AG09319 (cell line): ENCODE data around the gene SHMT1.
"Not testable (repeated sequence)": the region's sequence is repeated elsewhere in the genome, so short reads cannot be mapped to it uniquely, and the experiment has no call there.

Experiments
- DNase-seq: peaks from one replicate; pipeline ENCODE4 v3.0.0-alpha.2; 2010; ENCODE audit warnings: low read depth; ENCODE audit errors: extremely low read depth
- TF ChIP-seq, protein P1 (sequence below): IDR thresholded peaks from 2 replicates; pipeline ENCODE4 v1.5.1; 2011; ENCODE audit warnings: low read depth, mild to moderate bottlenecking, inconsistent platforms, low read length, moderate library complexity

Gene SHMT1

DNA sequence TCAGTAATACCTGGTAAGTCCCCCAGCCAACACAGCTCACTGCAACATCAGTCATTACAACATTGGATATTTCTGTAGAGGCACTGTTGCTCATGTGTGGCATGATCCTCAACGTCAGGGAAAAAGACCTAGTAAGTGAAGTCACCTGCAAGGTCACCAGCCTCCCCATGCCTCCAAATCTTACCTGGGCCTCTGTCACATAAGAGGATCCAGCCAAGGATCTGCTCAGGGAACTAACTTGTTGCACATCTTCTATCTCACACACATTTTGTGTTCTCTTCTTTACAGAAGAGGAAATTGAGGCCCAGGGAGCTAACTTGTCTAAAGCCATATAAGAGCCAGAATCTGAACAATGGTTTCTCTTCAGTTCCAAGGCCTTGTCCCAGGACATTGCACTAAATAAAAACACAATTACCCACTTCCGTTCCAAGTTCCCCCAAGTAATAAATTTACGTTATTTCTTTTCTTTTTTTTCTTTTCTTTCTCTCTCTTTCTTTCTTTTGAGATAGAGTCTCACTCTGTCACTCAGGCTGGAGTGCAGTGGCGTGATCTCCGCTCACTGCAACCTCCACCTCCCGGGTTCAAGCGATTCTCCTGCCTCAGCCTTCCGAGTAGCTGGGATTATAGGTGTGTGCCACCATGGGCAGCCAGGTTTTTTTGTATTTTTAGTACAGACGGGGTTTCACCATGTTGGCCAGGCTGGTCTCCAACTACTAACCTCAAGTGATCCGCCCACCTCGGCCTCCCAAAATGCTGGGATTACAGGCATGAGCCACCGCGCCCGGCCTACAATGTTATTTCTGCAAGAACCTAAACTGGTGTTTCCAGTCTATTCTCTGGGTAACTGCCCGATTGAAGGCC is 1.3 kb downstream of the SHMT1 start:
- no peak for DNase-seq
- TF ChIP-seq, protein P1, sequence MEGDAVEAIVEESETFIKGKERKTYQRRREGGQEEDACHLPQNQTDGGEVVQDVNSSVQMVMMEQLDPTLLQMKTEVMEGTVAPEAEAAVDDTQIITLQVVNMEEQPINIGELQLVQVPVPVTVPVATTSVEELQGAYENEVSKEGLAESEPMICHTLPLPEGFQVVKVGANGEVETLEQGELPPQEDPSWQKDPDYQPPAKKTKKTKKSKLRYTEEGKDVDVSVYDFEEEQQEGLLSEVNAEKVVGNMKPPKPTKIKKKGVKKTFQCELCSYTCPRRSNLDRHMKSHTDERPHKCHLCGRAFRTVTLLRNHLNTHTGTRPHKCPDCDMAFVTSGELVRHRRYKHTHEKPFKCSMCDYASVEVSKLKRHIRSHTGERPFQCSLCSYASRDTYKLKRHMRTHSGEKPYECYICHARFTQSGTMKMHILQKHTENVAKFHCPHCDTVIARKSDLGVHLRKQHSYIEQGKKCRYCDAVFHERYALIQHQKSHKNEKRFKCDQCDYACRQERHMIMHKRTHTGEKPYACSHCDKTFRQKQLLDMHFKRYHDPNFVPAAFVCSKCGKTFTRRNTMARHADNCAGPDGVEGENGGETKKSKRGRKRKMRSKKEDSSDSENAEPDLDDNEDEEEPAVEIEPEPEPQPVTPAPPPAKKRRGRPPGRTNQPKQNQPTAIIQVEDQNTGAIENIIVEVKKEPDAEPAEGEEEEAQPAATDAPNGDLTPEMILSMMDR, result no peak

DNA sequence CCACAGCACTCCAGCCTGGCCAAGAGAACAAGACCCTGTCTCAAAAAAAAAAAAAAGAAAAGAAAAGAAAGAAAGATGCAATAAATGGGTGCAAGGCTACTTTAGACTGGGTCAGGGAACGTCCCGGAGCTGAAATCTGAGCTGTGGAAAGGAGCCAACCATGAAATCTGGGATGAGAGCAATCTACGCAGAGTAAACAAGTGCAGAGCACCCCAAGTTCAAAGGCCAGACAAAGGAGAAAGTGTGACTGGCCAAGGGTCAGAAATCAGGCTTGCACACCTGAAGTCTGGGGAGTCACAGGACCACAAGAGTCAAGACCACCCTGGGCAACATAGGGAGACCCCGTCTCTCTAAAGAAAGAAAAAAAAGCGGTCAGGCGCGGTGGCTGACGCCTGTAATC is 2.8 kb downstream of the SHMT1 start:
- no peak for DNase-seq

DNA sequence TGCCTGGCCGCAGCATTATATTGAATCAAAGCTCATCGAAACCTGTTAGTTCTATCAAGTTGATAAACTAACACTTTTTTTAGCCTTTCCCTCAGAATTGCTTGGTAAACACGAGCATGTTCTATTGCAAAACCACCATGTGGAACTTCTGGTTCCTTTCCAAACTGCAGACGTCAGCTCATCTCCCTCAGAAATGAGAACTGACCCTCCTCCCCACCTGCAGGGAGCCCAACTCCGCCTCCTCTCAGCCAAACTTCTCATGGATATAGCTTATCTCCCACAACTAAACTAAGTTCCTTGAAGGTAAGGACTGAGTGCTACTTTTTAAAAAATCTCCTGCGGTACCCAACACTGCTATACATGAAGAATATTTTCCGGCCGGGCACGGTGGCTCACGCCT is 6.7 kb downstream of the SHMT1 start:
- DNase-seq, result peak; percentile 10

More for the DNA sequence above, 2.8 kb downstream of the SHMT1 start:
- TF ChIP-seq, protein P1, result no peak

DNA sequence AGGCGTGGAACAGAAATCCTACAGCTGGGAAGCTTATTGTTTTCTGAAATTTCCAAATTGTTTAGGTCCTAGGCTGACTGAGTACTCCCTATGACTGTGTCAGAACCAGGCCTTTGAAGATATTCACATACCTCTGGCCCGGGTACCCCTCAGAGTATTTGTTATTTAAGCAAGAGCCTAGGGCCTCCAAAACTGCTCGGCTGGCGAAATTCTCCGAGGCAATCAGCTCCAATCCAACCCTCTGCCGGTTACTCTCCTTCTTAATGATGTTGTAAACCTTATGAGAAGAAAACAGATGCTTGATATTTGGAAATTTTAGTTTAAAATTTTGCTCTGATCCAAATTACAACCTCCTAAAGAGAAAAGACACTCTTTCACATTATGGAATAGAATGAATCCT is 9.8 kb downstream of the SHMT1 start:
- DNase-seq, result no peak
- TF ChIP-seq, protein P1, result no peak

More for the DNA sequence above, 6.7 kb downstream of the SHMT1 start:
- TF ChIP-seq, protein P1, result no peak

DNA sequence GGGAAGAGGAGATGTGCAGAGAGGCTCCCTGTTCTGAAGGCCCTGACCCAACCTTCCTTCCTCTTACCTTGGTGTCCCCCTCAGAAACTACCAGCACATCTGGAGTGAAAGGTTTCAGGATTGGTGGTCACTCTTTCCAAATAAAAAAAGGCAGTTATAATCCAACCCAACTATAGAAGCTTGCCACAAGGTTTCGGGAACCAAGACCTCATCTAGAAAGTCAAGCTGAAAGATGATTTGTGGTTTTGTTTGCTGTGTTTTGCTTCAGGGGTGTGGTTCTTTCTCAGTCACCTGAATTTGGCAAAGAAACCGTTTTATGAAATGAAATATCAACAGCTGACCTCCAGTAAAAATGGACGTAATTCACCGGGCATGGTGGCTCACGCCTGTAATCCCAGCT is 19.3 kb downstream of the SHMT1 start:
- DNase-seq, result no peak
- TF ChIP-seq, protein P1, result no peak

DNA sequence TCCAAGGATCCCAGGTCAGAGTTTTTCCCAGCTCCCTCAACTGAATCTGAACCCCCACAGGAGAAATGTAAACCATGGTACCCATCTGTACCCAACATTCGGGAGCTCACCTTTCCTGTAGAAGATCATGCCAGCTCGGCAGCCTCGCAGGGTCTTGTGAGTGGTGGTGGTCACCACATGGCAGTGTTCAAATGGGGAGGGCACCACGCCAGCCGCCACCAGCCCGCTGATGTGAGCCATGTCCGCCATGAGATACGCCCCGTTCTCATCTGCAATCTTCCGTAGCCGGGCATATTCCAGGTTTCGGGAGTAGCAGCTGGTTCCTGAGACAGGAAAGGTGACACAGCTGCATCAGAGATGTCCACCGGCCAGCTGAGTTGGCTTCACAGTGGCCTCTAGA is 23.4 kb downstream of the SHMT1 start:
- DNase-seq, result no peak
- TF ChIP-seq, protein P1, result no peak

DNA sequence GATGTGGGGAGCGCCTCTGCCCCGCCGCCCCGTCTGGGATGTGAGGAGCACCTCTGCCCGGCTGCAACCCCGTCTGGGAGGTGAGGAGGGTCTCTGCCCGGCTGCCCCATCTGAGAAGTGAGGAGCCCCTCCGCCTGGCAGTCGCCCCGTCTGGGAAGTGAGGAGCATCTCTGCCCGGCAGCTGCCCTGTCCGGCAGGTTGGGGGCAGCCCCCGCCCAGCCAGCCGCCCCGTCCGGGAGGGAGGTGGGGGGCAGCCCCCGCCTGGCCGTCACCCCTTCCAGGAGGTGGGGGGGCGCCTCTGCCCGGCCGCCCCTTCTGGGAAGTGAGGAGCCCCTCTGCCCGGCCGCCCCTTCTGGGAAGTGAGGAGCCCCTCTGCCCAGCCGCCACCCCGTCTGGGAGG is 25.2 kb downstream of the SHMT1 start:
- DNase-seq, result not testable (repeated sequence)
